H1 (cell line): ENCODE results near the gene PARP4. TPM values are rescaled to one million over a fixed set of nuclear protein-coding genes. Genes with fewer than 3 reads are reported as not detected.

Experiments
- CTCF ChIA-PET: fragments of 300-600 bp; sonication (Branson Sonifier 250); formaldehyde crosslinking; loops from one replicate; lab custom pipeline; 2021; ENCODE audit not compliant: partially characterized antibody; lab: Charles Lee
- POLR2A ChIA-PET: fragments of 300-600 bp; sonication (Branson Sonifier 250); formaldehyde crosslinking; loops from one replicate; lab custom pipeline; 2021; ENCODE audit warnings: inconsistent platforms; ENCODE audit not compliant: partially characterized antibody; lab: Charles Lee
- DNase-seq, 2 experiments: peaks; one replicate each; pipeline versions ENCODE4 v3.0.0 to v3.0.0-alpha.2; 2010 to 2022; ENCODE audit warnings: low spot score in 2 of 2, low read depth in 1 of 2, mixed read lengths in 1 of 2
- FAIRE-seq: peaks from 2 replicates; lab custom pipeline; 2011; peaks lifted over from hg19 to GRCh38; lab: Jason Lieb, UNC
- H2AFZ ChIP-seq: 2 replicates; pipeline ENCODE4 v1.8.1; 2012; ENCODE audit warnings: low read length, inconsistent platforms
- H2AK5ac ChIP-seq: 2 replicates; pipeline ENCODE4 v1.6.1; 2013; ENCODE audit warnings: low read depth, low read length
- H2BK120ac ChIP-seq: replicated peaks from 2 replicates; pipeline ENCODE3; 2013; ENCODE audit warnings: low read depth, low read length, inconsistent platforms
- H2BK12ac ChIP-seq: 2 replicates; pipeline ENCODE4 v1.6.1; 2013; ENCODE audit warnings: low read depth, low read length
- H2BK15ac ChIP-seq: 2 replicates; pipeline ENCODE4 v1.6.1; 2013; ENCODE audit warnings: low read length
- H2BK20ac ChIP-seq: 2 replicates; pipeline ENCODE4 v1.6.1; 2013; ENCODE audit warnings: low read length
- H2BK5ac ChIP-seq: 2 replicates; pipeline ENCODE4 v1.6.1; 2013; ENCODE audit warnings: low read depth, low read length
- H3K14ac ChIP-seq: 2 replicates; pipeline ENCODE4 v1.6.1; 2013; ENCODE audit warnings: inconsistent platforms; ENCODE audit not compliant: insufficient read length
- H3K18ac ChIP-seq: 2 replicates; pipeline ENCODE4 v1.6.1; 2013; ENCODE audit warnings: low read length; ENCODE audit errors: extremely low read depth
- H3K23ac ChIP-seq: 2 replicates; pipeline ENCODE4 v1.6.1; 2013; ENCODE audit warnings: inconsistent platforms; ENCODE audit not compliant: insufficient read length
- H3K23me2 ChIP-seq: 2 replicates; pipeline ENCODE4 v1.6.1; 2013; ENCODE audit warnings: low read depth, low read length
- H3K27ac ChIP-seq: 2 replicates; pipeline ENCODE4 v1.6.1; 2011; ENCODE audit warnings: low read depth, low read length, inconsistent platforms
- H3K27me3 ChIP-seq, 4 experiments: replicated peaks in 1 of 4; 1 replicate in 1 of 4; 2 replicates in 3 of 4; pipeline versions ENCODE4 v1.6.1 to v1.8.1; 2011 to 2013; ENCODE audit warnings: low read length in 3 of 4, mild to moderate bottlenecking in 3 of 4, inconsistent platforms in 2 of 4, mixed read lengths in 2 of 4, moderate library complexity in 1 of 4; ENCODE audit not compliant: control insufficient read depth in 3 of 4, insufficient read depth in 3 of 4; ENCODE audit errors: extremely low read depth in 1 of 4
- H3K36me3 ChIP-seq, 4 experiments: 2 replicates each; pipeline versions ENCODE4 v1.6.1 to v1.8.1; 2011 to 2013; ENCODE audit warnings: mild to moderate bottlenecking in 4 of 4, low read length in 3 of 4, moderate library complexity in 2 of 4, control low read depth in 1 of 4, inconsistent platforms in 1 of 4; ENCODE audit not compliant: insufficient read depth in 4 of 4, control insufficient read depth in 2 of 4
- H3K4ac ChIP-seq: replicated peaks from 2 replicates; pipeline ENCODE3; 2013; ENCODE audit warnings: low read length, low read depth, mixed read lengths, inconsistent platforms; ENCODE audit not compliant: insufficient read length
- H3K4me1 ChIP-seq, 4 experiments: replicated peaks in 1 of 4; 1 replicate in 1 of 4; 2 replicates in 3 of 4; pipeline versions ENCODE4 v1.6.1 to v1.8.1; 2011 to 2013; ENCODE audit warnings: low read length in 3 of 4, inconsistent platforms in 2 of 4, mixed read lengths in 1 of 4; ENCODE audit not compliant: insufficient read depth in 4 of 4, control insufficient read depth in 3 of 4
- H3K4me2 ChIP-seq, 2 experiments: 2 replicates each; pipeline versions ENCODE4 v1.6.1 to v1.8.1; 2011 to 2013; ENCODE audit warnings: low read depth in 2 of 2, low read length in 2 of 2, control low read depth in 1 of 2, inconsistent platforms in 1 of 2, mild to moderate bottlenecking in 1 of 2; ENCODE audit not compliant: insufficient read depth in 1 of 2
- H3K4me3 ChIP-seq, 4 experiments: fragments of 200-600, 300-600 bp in 1 of 4; sonication (generic), shearing (Covaris generic), sonication (Bioruptor Twin) in 1 of 4; 2 replicates each; pipeline versions ENCODE4 v1.5.1 to v1.8.1; 2011 to 2016; ENCODE audit warnings: low read length in 4 of 4, low read depth in 3 of 4, control low read depth in 2 of 4, inconsistent platforms in 2 of 4, mild to moderate bottlenecking in 2 of 4, mixed read lengths in 1 of 4, moderate library complexity in 1 of 4; ENCODE audit not compliant: insufficient read depth in 2 of 4; ENCODE audit errors: extremely low read depth in 1 of 4
- H3K56ac ChIP-seq: replicated peaks from 2 replicates; pipeline ENCODE3; 2013; ENCODE audit warnings: low read depth, mild to moderate bottlenecking, mixed read lengths, low read length, inconsistent platforms; ENCODE audit not compliant: insufficient read length
- H3K79me1 ChIP-seq: 2 replicates; pipeline ENCODE4 v1.6.1; 2013; ENCODE audit warnings: low read depth, low read length, control low read depth
- H3K79me2 ChIP-seq, 2 experiments: 2 replicates each; pipeline versions ENCODE4 v1.6.1 to v1.8.1; 2012 to 2013; ENCODE audit warnings: low read length in 2 of 2, mild to moderate bottlenecking in 2 of 2, inconsistent platforms in 1 of 2; ENCODE audit not compliant: insufficient read depth in 2 of 2, control insufficient read depth in 1 of 2
- H3K9ac ChIP-seq, 4 experiments: replicated peaks in 1 of 4; 1 replicate in 1 of 4; 2 replicates in 3 of 4; pipeline versions ENCODE4 v1.6.1 to v1.8.1; 2011 to 2013; ENCODE audit warnings: low read depth in 3 of 4, low read length in 3 of 4, control low read depth in 2 of 4, mild to moderate bottlenecking in 2 of 4, moderate library complexity in 2 of 4, inconsistent platforms in 1 of 4; ENCODE audit errors: extremely low read depth in 1 of 4
- H3K9me3 ChIP-seq, 2 experiments: 2 replicates each; pipeline versions ENCODE4 v1.6.1 to v1.8.1; 2012 to 2013; ENCODE audit warnings: mild to moderate bottlenecking in 2 of 2, moderate library complexity in 2 of 2, control low read depth in 1 of 2, inconsistent platforms in 1 of 2, low read depth in 1 of 2, low read length in 1 of 2, mixed read lengths in 1 of 2; ENCODE audit not compliant: insufficient read depth in 2 of 2
- H4K20me1 ChIP-seq, 2 experiments: replicated peaks in 1 of 2; 2 replicates each; pipeline versions ENCODE3 to v1.8.1; 2011 to 2013; ENCODE audit warnings: inconsistent platforms in 2 of 2, low read length in 2 of 2, mild to moderate bottlenecking in 1 of 2; ENCODE audit not compliant: insufficient read depth in 2 of 2, control insufficient read depth in 1 of 2
- H4K5ac ChIP-seq: 2 replicates; pipeline ENCODE4 v1.6.1; 2013; ENCODE audit warnings: low read length, low read depth, mixed read lengths, inconsistent platforms; ENCODE audit not compliant: insufficient read length
- H4K8ac ChIP-seq: 2 replicates; pipeline ENCODE4 v1.8.0; 2013; ENCODE audit warnings: mild to moderate bottlenecking, moderate library complexity, low read length, inconsistent platforms; ENCODE audit not compliant: insufficient read depth; ENCODE audit errors: extremely low read depth
- H4K91ac ChIP-seq: replicated peaks from 2 replicates; pipeline ENCODE3; 2013; ENCODE audit warnings: low read length, mixed read lengths, inconsistent platforms; ENCODE audit not compliant: insufficient read length
- BRCA1 ChIP-seq: IDR thresholded peaks from 2 replicates; pipeline ENCODE4 v1.6.1; 2012; ENCODE audit warnings: low read depth, low read length, improper control_type of control experiment
- E2F6 ChIP-seq: IDR thresholded peaks from 2 replicates; pipeline ENCODE4 v1.6.1; 2012; ENCODE audit warnings: inconsistent platforms
- EGR1 ChIP-seq: IDR thresholded peaks from 2 replicates; pipeline ENCODE4 v1.6.1; 2011; ENCODE audit warnings: low read depth, low read length, borderline replicate concordance
- EZH2 ChIP-seq: fragments of 200-600 bp; sonication (generic); IDR thresholded peaks from 2 replicates; pipeline ENCODE4 v1.7.1; 2012; ENCODE audit warnings: low read depth, mild to moderate bottlenecking, moderate library complexity, low read length, inconsistent platforms; ENCODE audit not compliant: severe bottlenecking
- JUN ChIP-seq: IDR thresholded peaks from 2 replicates; pipeline ENCODE4 v1.6.1; 2011; ENCODE audit warnings: low read depth, mild to moderate bottlenecking, improper control_type of control experiment, low read length
- MAX ChIP-seq: IDR thresholded peaks from 2 replicates; pipeline ENCODE4 v1.6.1; 2012; ENCODE audit warnings: inconsistent platforms
- PHF8 ChIP-seq: fragments of 200-600 bp; sonication (generic); conservative IDR thresholded peaks from 2 replicates; pipeline ENCODE4 v1.7.1; 2012; ENCODE audit warnings: low read depth, mild to moderate bottlenecking, inconsistent platforms, low read length, moderate library complexity
- RAD21 ChIP-seq, 2 experiments: IDR thresholded peaks in 1 of 2; conservative IDR thresholded peaks in 1 of 2; 2 replicates each; pipeline ENCODE4 v1.6.1; 2011; ENCODE audit warnings: low read depth in 2 of 2, low read length in 2 of 2, improper control_type of control experiment in 1 of 2, inconsistent platforms in 1 of 2, mild to moderate bottlenecking in 1 of 2, moderate library complexity in 1 of 2
- SAP30 ChIP-seq: fragments of 300-600 bp; sonication (generic); IDR thresholded peaks from 2 replicates; pipeline ENCODE4 v1.7.1; 2012; ENCODE audit warnings: low read length, moderate library complexity, mild to moderate bottlenecking, inconsistent platforms; ENCODE audit not compliant: insufficient read depth, insufficient replicate concordance
- SUZ12 ChIP-seq: fragments of 200-600 bp; sonication (generic); IDR thresholded peaks from 2 replicates; pipeline ENCODE4 v1.6.1; 2012; ENCODE audit warnings: mild to moderate bottlenecking, inconsistent platforms, low read length, moderate library complexity, mixed read lengths
- WGBS, 2 experiments: shearing (Covaris generic) in 1 of 2; methylation state at CpG; one replicate each; pipeline versions ENCODE4 v1.1.6 to v1.1.7; 2013 to 2015; ENCODE audit warnings: low lambda C conversion rate in 2 of 2, mixed read lengths in 2 of 2, inconsistent platforms in 1 of 2, low coverage in 1 of 2, missing lambda C conversion rate in 1 of 2; ENCODE audit not compliant: insufficient replicate concordance in 2 of 2, insufficient coverage in 1 of 2, insufficient read length in 1 of 2; ENCODE audit errors: extremely low coverage in 1 of 2, missing lambda C conversion rate in 1 of 2; 5-methylcytosine and 5-hydroxymethylcytosine counted together
- polyA plus RNA-seq, 7 experiments: library from polyadenylated mRNA; depleted of rRNA in 3 of 7; stranded (reverse) in 5 of 7; unstranded in 2 of 7; fragments of >200 nt in 5 of 7; fragments of 200-250 nt in 2 of 7; gene quantifications; 1 replicate in 5 of 7; 2 replicates in 1 of 7; 4 replicates in 1 of 7; pipeline versions ENCODE4 v1.2.1 to v1.2.3, GENCODE V29; 2011 to 2013; ENCODE audit warnings: missing spikeins in 2 of 7, mixed read lengths in 2 of 7
- total RNA-seq: library from RNA; stranded (reverse); fragmentation: NEBNext Ultra II Directional; extraction: Animal tissue kit (Norgen Biotek cat#: 25700); gene quantifications from 2 replicates; pipeline ENCODE4 v1.2.1, GENCODE V29; 2021

Gene PARP4
- total and polyA plus RNA-seq, 2 of the 8 experiments (the other 6 are each of a cell fraction or from before 2014, with no cell fraction given), result 22.2 to 40.3 TPM

GRCh38 chr13:24454056-24454455, 58.5 kb downstream of the PARP4 start:
- Histone ChIP-seq H2AFZ (no peak overlapping the region), H3K27ac (no peak overlapping the region), H2BK15ac (no peak overlapping the region), H4K91ac (no peak overlapping the region), H3K36me3 (peaks cover 3 to 31% (median 16%) of the 10 kb centered on the region in 4 experiments; a peak in 6 of 8 replicates), H2BK12ac (no peak overlapping the region), H3K79me1 (no peaks in the 10 kb centered on the region; the same call in 1 of the 2 replicates), H3K18ac (no peak overlapping the region; the same call in 1 of the 2 replicates), H3K4me3 (no peak overlapping the region), H3K27me3 (no peaks in the 10 kb centered on the region), H3K4me2 (no peak overlapping the region), H3K9me3 (no peaks in the 10 kb centered on the region), H4K5ac (no peak overlapping the region), H3K79me2 (no peaks in the 10 kb centered on the region), H4K8ac (no peak overlapping the region), H3K4me1 (no peaks in the 10 kb centered on the region), H3K14ac (no peak overlapping the region), H2BK5ac (no peak overlapping the region), H4K20me1 (peaks cover 0 to 2% of the 10 kb centered on the region in 2 experiments), H2AK5ac (no peak overlapping the region), H3K23me2 (no peaks in the 10 kb centered on the region), H3K4ac (no peak overlapping the region), H3K23ac (no peak overlapping the region), H2BK120ac (no peak overlapping the region), H2BK20ac (no peak overlapping the region), H3K56ac (no peak overlapping the region), H3K9ac (no peak overlapping the region)
- POLR2A ChIA-PET, result no interaction called here
- 90% methylated on average over 5 of the region's 6 CpGs; no CpG with 5 or more reads in 1 of the 2 experiments for WGBS, 2 experiments
- CTCF ChIA-PET, result interaction anchor here (1.4 kb wide), 1 partner anchor 85 kb away, joined by 3 read pairs; no protein-coding TSS in a partner anchor
- DNase-seq, result no peak
- FAIRE-seq, result no peak
- TF ChIP-seq E2F6, result no peak
- TF ChIP-seq BRCA1, result no peak
- TF ChIP-seq RAD21 (IDR thresholded peaks at IDR 0.05 in 1 of 2, conservative IDR thresholded peaks at IDR 0.05 in 1 of 2; ENCODE audit: low read depth in 2 of 2, low read length in 2 of 2), result no peak
- TF ChIP-seq MAX, result no peak
- no peak for TF ChIP-seq EZH2
- no peak for TF ChIP-seq SUZ12
- no peak for TF ChIP-seq PHF8
- TF ChIP-seq JUN, result no peak
- TF ChIP-seq EGR1, result no peak
- TF ChIP-seq SAP30, result no peak
